Naive B cell (primary cell): ENCODE data around the gene NPFFR2. TPM values are rescaled to one million over a fixed set of nuclear protein-coding genes. Genes with fewer than 3 reads are reported as not detected.
"Not testable (repeated sequence)": the region's sequence is repeated elsewhere in the genome, so short reads cannot be mapped to it uniquely, and the experiment has no call there.

Experiments
- ATAC-seq, 2 donors: fragments of 150-1000 bp; cut with Tn5 transposase; 2 replicates each; pipeline ENCODE4 v1.10.0; 2021; ENCODE audit warnings: low read depth in 2 of 2, mild to moderate bottlenecking in 2 of 2, moderate library complexity in 2 of 2
- DNase-seq: peaks from one replicate; pipeline ENCODE4 v3.0.0; 2022
- H3K27ac Mint-ChIP-seq, 6 donors: one replicate each; pipeline ENCODE4 v1.8.0; 2020 to 2022; ENCODE audit warnings: mild to moderate bottlenecking in 6 of 6, mixed read lengths in 6 of 6, moderate library complexity in 5 of 6, inconsistent platforms in 2 of 6
- H3K27me3 Mint-ChIP-seq, 3 donors: one replicate each; pipeline ENCODE4 v1.8.0; 2021 to 2022; ENCODE audit warnings: mixed read lengths in 3 of 3, mild to moderate bottlenecking in 1 of 3
- H3K36me3 Mint-ChIP-seq, 2 donors: one replicate each; pipeline ENCODE4 v1.8.0; 2020 to 2022; ENCODE audit warnings: mixed read lengths in 2 of 2, inconsistent platforms in 1 of 2, mild to moderate bottlenecking in 1 of 2
- H3K4me1 Mint-ChIP-seq, 3 donors: one replicate each; pipeline ENCODE4 v1.8.0; 2020 to 2022; ENCODE audit warnings: mixed read lengths in 3 of 3, inconsistent platforms in 1 of 3, mild to moderate bottlenecking in 1 of 3, moderate library complexity in 1 of 3
- H3K4me3 Mint-ChIP-seq, 8 donors: one replicate each; pipeline ENCODE4 v1.8.0; 2020 to 2022; ENCODE audit warnings: mild to moderate bottlenecking in 8 of 8, mixed read lengths in 8 of 8, moderate library complexity in 8 of 8, inconsistent platforms in 2 of 8
- H3K9me3 Mint-ChIP-seq, 7 donors: one replicate each; pipeline ENCODE4 v1.8.0; 2020 to 2022; ENCODE audit warnings: mixed read lengths in 7 of 7, mild to moderate bottlenecking in 5 of 7, inconsistent platforms in 2 of 7, moderate library complexity in 1 of 7
- polyA plus RNA-seq, 6 donors: library from polyadenylated mRNA; unstranded; fragments of 300-500 nt; fragmentation: Illumina TruSeq; gene quantifications; one replicate each; pipeline ENCODE4 v1.2.3, GENCODE V29; 2021; ENCODE audit warnings: low read depth in 6 of 6

NPFFR2 gene
- polyA plus RNA-seq, 6 donors from 2014 or later: not detected

- no peaks in the 10 kb centered on the region for H3K27me3 Mint-ChIP-seq
- H3K4me3 Mint-ChIP-seq: no peak overlapping the region
- H3K9me3 Mint-ChIP-seq: peaks cover 0 to 9% (median 0%) of the 10 kb centered on the region in 7 donors
- no peak for ATAC-seq
- DNase-seq: no peak
- H3K4me1 Mint-ChIP-seq: no peaks in the 10 kb centered on the region
- no peak overlapping the region for H3K27ac Mint-ChIP-seq
- no peaks in the 10 kb centered on the region for H3K36me3 Mint-ChIP-seq
Measured at GRCh38 chr4:72077346-72077745, 45.5 kb downstream of the NPFFR2 start.

- ATAC-seq (no peak), DNase-seq (no peak)
- Mint-ChIP-seq H3K27ac (no peak overlapping the region), H3K9me3 (peaks cover 0 to 7% (median 0%) of the 10 kb centered on the region in 7 donors), H3K27me3 (no peaks in the 10 kb centered on the region), H3K4me1 (no peaks in the 10 kb centered on the region), H3K4me3 (no peak overlapping the region), H3K36me3 (no peaks in the 10 kb centered on the region)
Measured at GRCh38 chr4:72084587-72085011, 52.8 kb downstream of the NPFFR2 start.

- H3K36me3 Mint-ChIP-seq, H3K4me3 Mint-ChIP-seq, H3K27me3 Mint-ChIP-seq, DNase-seq, H3K27ac Mint-ChIP-seq, H3K4me1 Mint-ChIP-seq, ATAC-seq: not testable (repeated sequence)
- H3K9me3 Mint-ChIP-seq: peaks cover 0 to 11% (median 2%) of the 10 kb centered on the region in 7 donors
Measured at GRCh38 chr4:72090606-72091005, 58.8 kb downstream of the NPFFR2 start.

DNA sequence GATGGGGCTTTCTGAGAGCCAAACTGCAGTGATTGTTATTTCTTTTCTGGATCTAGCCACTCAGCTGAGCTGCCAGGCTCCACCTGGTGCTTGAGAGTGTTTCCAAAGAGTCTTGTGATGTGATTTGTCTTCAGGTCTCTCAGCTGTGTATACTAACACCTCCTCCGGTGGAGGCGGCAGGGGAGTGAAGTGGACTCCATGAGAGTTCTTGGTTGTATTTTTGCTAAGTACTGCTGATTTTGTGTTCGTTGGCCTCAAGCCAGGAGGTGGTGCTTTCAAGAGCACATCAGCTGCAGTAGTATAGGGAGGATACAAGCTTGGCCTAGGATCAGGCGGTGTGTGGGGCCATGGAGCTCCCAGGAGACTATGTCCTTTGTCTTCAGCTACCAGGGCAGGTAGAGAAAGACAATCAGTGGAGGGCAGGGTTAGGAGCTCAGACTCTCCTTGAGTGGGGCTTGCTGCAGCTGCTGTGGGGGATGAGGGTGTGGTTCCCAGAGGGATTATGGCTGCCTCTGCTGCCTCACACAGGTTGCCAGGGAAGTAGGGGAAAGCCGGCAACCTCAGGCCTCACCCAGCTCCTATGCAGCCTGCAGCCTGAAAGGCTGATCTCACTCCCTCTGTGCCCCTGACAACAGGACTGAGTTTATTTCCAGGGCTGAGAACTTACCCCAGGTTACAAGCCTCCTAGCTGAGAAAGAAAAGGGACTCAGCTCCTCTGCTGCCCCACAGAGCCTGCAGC, 62.4 kb downstream of the NPFFR2 start:
- no peak overlapping the region for H3K27ac Mint-ChIP-seq
- ATAC-seq (no peak), DNase-seq (no peak)
- H3K4me3 Mint-ChIP-seq: no peak overlapping the region
- H3K27me3 Mint-ChIP-seq: no peaks in the 10 kb centered on the region
- H3K9me3 Mint-ChIP-seq: peaks cover 0 to 9% (median 2%) of the 10 kb centered on the region in 7 donors
- no peaks in the 10 kb centered on the region for H3K36me3 Mint-ChIP-seq
- no peaks in the 10 kb centered on the region for H3K4me1 Mint-ChIP-seq

DNA sequence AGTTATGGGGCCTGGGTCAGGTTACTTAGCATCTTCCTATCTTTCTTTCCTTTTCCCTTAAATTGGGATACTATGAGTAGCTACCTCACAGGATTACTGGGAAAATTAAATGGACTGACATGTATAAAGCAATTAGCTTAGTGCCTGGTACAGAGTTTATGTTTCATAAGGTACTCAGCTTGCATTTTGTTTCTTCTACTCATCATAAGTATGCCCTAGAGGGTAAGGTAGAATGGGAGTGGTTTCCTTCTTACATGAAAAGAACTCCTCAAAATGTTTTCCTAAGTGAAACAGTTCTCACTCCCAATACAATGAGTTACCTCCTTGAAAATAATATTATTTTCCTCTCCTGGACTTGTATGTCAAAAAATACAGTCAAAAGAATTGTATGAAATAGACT, 75.7 kb downstream of the NPFFR2 start:
- no peaks in the 10 kb centered on the region for H3K36me3 Mint-ChIP-seq
- H3K4me3 Mint-ChIP-seq: no peak overlapping the region
- H3K9me3 Mint-ChIP-seq: peaks cover 0 to 7% (median 0%) of the 10 kb centered on the region in 7 donors
- H3K27me3 Mint-ChIP-seq: peaks cover 0 to 3% (median 0%) of the 10 kb centered on the region in 3 donors
- ATAC-seq (no peak), DNase-seq (no peak)
- no peaks in the 10 kb centered on the region for H3K4me1 Mint-ChIP-seq
- H3K27ac Mint-ChIP-seq: no peak overlapping the region

GRCh38 chr4:72109364-72109763, 77.6 kb downstream of the NPFFR2 start:
- H3K27me3 Mint-ChIP-seq: peaks cover 0 to 3% (median 0%) of the 10 kb centered on the region in 3 donors
- no peaks in the 10 kb centered on the region for H3K4me1 Mint-ChIP-seq
- no peak for DNase-seq
- no peak for ATAC-seq
- no peak overlapping the region for H3K27ac Mint-ChIP-seq
- H3K4me3 Mint-ChIP-seq: no peak overlapping the region
- H3K36me3 Mint-ChIP-seq: no peaks in the 10 kb centered on the region
- peaks cover 0 to 8% (median 0%) of the 10 kb centered on the region in 7 donors for H3K9me3 Mint-ChIP-seq

GRCh38 chr4:72109959-72110497, 78.2 kb downstream of the NPFFR2 start:
- Mint-ChIP-seq H3K9me3 (peaks cover 0 to 8% (median 0%) of the 10 kb centered on the region in 7 donors), H3K4me1 (no peaks in the 10 kb centered on the region), H3K27me3 (peaks cover 0 to 3% (median 0%) of the 10 kb centered on the region in 3 donors), H3K4me3 (no peak overlapping the region), H3K36me3 (no peaks in the 10 kb centered on the region), H3K27ac (no peak overlapping the region)
- DNase-seq (no peak), ATAC-seq (no peak)

- no peak for DNase-seq
- Mint-ChIP-seq H3K27me3 (peaks cover 0 to 3% (median 0%) of the 10 kb centered on the region in 3 donors), H3K9me3 (peaks cover 0 to 5% (median 0%) of the 10 kb centered on the region in 7 donors), H3K27ac (no peak overlapping the region), H3K4me3 (no peak overlapping the region), H3K36me3 (no peaks in the 10 kb centered on the region), H3K4me1 (no peaks in the 10 kb centered on the region)
- no peak for ATAC-seq
Measured at GRCh38 chr4:72110886-72111285, 79.1 kb downstream of the NPFFR2 start.

DNA sequence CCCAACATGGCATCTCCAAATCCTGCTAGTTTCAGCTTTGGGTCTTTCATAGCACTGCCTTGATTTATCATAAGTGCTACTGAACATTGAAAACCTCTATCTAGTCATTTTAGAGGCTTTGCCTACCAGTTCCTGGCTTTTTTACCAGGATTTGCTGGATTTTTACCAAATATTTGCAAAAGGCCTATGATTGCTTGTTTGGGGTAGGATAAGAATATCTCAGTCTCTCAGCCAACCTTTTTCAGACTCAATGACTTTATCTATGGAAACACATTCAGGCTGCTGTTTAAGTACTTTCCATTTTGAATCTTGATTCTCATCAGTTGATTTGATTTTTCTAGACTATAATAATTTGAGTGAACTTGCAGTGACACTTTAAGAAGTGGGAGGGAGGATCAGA, 80.1 kb downstream of the NPFFR2 start:
- Mint-ChIP-seq H3K4me1 (no peaks in the 10 kb centered on the region), H3K27me3 (peaks cover 0 to 3% (median 2%) of the 10 kb centered on the region in 3 donors), H3K36me3 (no peaks in the 10 kb centered on the region), H3K27ac (no peak overlapping the region), H3K9me3 (peaks cover 0 to 3% (median under 1%) of the 10 kb centered on the region in 7 donors), H3K4me3 (no peak overlapping the region)
- DNase-seq: no peak
- no peak for ATAC-seq

DNA sequence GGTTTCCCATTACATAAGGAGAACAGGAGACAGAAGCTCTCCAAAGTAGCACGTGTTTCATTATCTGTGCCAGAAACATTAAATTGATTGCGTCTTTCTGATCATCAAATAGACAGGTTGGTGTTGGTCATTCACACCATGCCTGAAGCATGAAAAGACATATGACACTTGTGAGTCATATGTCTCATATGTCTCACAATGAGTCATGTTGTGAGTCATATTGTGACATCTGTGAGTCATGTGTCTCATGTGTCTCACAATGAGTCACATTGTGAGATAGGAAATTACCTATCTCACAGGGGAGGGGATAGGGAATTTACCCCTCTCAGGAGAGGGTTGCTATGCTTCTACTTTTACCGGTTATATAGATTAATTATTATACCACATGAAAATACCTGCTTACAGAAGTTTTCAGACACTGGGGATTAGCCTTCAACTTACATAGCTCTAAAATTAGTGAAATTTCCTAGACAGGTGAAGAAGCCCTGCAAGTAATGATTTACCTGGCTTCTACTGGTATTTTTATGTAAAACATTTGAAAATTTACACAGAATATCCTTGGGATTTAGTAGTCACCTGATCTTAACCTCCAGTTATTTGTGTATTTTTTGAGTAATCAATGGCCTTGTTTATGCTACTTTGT, 80.8 kb downstream of the NPFFR2 start:
- no peak for DNase-seq
- no peak for ATAC-seq

DNA sequence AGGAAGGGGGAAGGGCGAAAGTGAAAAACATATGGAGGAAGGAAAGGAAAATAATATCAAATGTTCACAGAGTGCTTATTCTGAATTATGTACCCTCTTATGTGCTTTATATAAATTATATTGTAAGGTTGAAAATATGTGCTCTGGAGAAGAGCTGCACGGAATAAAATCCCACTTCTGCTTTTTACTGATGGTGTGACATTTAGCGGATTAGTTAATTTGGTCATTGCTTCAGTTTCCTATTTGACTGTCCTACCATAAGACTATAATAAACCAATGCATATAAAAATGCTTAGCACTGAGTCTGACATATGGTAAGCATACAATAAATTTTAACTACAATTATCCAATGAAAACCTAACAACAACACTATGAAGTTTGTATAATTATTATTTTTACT, 86.2 kb downstream of the NPFFR2 start:
- Mint-ChIP-seq H3K4me3 (no peak overlapping the region), H3K4me1 (no peaks in the 10 kb centered on the region), H3K27ac (no peak overlapping the region), H3K36me3 (no peaks in the 10 kb centered on the region), H3K27me3 (peaks cover 0 to 5% (median 0%) of the 10 kb centered on the region in 3 donors), H3K9me3 (peaks cover 0 to 3% (median 0%) of the 10 kb centered on the region in 7 donors)
- ATAC-seq: no peak
- DNase-seq: no peak

More for the DNA sequence above, 80.8 kb downstream of the NPFFR2 start:
- H3K9me3 Mint-ChIP-seq: peaks cover 0 to 3% (median 1%) of the 10 kb centered on the region in 7 donors
- no peaks in the 10 kb centered on the region for H3K36me3 Mint-ChIP-seq
- H3K4me1 Mint-ChIP-seq: no peaks in the 10 kb centered on the region
- H3K27ac Mint-ChIP-seq: no peak overlapping the region
- H3K27me3 Mint-ChIP-seq: peaks cover 0 to 5% (median 3%) of the 10 kb centered on the region in 3 donors
- H3K4me3 Mint-ChIP-seq: no peak overlapping the region

- DNase-seq (no peak), ATAC-seq (no peak)
- no peaks in the 10 kb centered on the region for H3K4me1 Mint-ChIP-seq
- H3K27me3 Mint-ChIP-seq: peaks cover 0 to 5% (median 0%) of the 10 kb centered on the region in 3 donors
- H3K36me3 Mint-ChIP-seq: no peaks in the 10 kb centered on the region
- no peak overlapping the region for H3K27ac Mint-ChIP-seq
- H3K4me3 Mint-ChIP-seq: no peak overlapping the region
- H3K9me3 Mint-ChIP-seq: peaks cover 0 to 3% (median 0%) of the 10 kb centered on the region in 7 donors
Measured at GRCh38 chr4:72119946-72120345, 88.1 kb downstream of the NPFFR2 start.

DNA sequence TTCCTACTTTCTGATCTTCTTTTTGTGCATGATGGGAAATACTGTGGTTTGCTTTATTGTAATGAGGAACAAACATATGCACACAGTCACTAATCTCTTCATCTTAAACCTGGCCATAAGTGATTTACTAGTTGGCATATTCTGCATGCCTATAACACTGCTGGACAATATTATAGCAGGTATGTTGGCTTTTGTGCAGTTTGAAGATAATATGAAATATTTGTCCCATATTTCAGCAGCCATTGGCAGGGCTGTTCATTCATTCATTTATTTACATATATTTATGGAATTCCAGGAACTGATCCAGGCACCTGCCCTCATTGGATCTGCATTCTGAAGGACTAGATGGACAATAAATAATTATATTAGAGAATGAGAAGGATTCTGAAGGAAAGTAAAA, 96.9 kb downstream of the NPFFR2 start:
- no peak for DNase-seq
- no peaks in the 10 kb centered on the region for H3K27me3 Mint-ChIP-seq
- H3K27ac Mint-ChIP-seq: no peak overlapping the region
- H3K4me1 Mint-ChIP-seq: no peaks in the 10 kb centered on the region
- no peak overlapping the region for H3K4me3 Mint-ChIP-seq
- no peak for ATAC-seq
- no peaks in the 10 kb centered on the region for H3K36me3 Mint-ChIP-seq
- H3K9me3 Mint-ChIP-seq: peaks cover 0 to 6% (median 0%) of the 10 kb centered on the region in 7 donors

- Mint-ChIP-seq H3K36me3 (no peaks in the 10 kb centered on the region), H3K27ac (no peak overlapping the region), H3K4me3 (no peak overlapping the region), H3K27me3 (no peaks in the 10 kb centered on the region), H3K4me1 (no peaks in the 10 kb centered on the region), H3K9me3 (peaks cover 3 to 22% (median 4%) of the 10 kb centered on the region in 7 donors)
- ATAC-seq (no peak), DNase-seq (no peak)
Measured at GRCh38 chr4:72136429-72136828, 104.6 kb downstream of the NPFFR2 start.
